Hepatocyte (in vitro differentiated cells): ENCODE measurements around the gene LIPH. TPM values are rescaled to one million over a fixed set of nuclear protein-coding genes. Genes with fewer than 3 reads are reported as not detected.
"Not testable (repeated sequence)": the region's sequence is repeated elsewhere in the genome, so short reads cannot be mapped to it uniquely, and the experiment has no call there.

ENCODE experiments used
- DNase-seq: peaks from one replicate; pipeline ENCODE4 v3.0.0-alpha.2; 2016; ENCODE audit warnings: low spot score
- H2AFZ ChIP-seq: fragments of 200-600 bp; sonication (generic); 2 replicates; pipeline ENCODE4 v1.6.0; 2016; ENCODE audit warnings: antibody characterized with exemption, mild to moderate bottlenecking
- H3K27ac ChIP-seq: fragments of 200-600 bp; sonication (generic); 2 replicates; pipeline ENCODE4 v1.5.1; 2016; ENCODE audit warnings: mild to moderate bottlenecking
- H3K27me3 ChIP-seq: fragments of 200-600 bp; sonication (generic); 2 replicates; pipeline ENCODE4 v1.6.1; 2016
- H3K36me3 ChIP-seq: fragments of 200-600 bp; sonication (generic); replicated peaks from 2 replicates; pipeline ENCODE4 v1.5.1; 2016; ENCODE audit warnings: low read depth; ENCODE audit not compliant: insufficient read depth
- H3K4me1 ChIP-seq: fragments of 200-600 bp; sonication (generic); 2 replicates; pipeline ENCODE4 v1.5.1; 2016; ENCODE audit warnings: mild to moderate bottlenecking, moderate library complexity; ENCODE audit not compliant: insufficient read depth
- H3K4me2 ChIP-seq: fragments of 200-600 bp; sonication (generic); 2 replicates; pipeline ENCODE4 v1.6.0; 2016
- H3K4me3 ChIP-seq: fragments of 200-600 bp; sonication (generic); 2 replicates; pipeline ENCODE4 v1.5.1; 2016; ENCODE audit warnings: mild to moderate bottlenecking
- H3K79me2 ChIP-seq: fragments of 200-600 bp; sonication (generic); 2 replicates; pipeline ENCODE4 v1.6.0; 2017; ENCODE audit warnings: mild to moderate bottlenecking
- H3K9me2 ChIP-seq: fragments of 200-600 bp; sonication (generic); replicated peaks from 2 replicates; pipeline ENCODE4 v1.6.0; 2017; ENCODE audit warnings: mild to moderate bottlenecking; ENCODE audit not compliant: insufficient read depth
- H3K9me3 ChIP-seq: fragments of 200-600 bp; sonication (generic); 2 replicates; pipeline ENCODE4 v1.5.1; 2016; ENCODE audit warnings: low read depth, mild to moderate bottlenecking
- H4K20me1 ChIP-seq: fragments of 200-600 bp; sonication (generic); 2 replicates; pipeline ENCODE4 v1.6.0; 2016; ENCODE audit warnings: mild to moderate bottlenecking; ENCODE audit not compliant: insufficient read depth, poor library complexity, severe bottlenecking
- CTCF ChIP-seq: fragments of 200-600 bp; sonication (generic); IDR thresholded peaks from 2 replicates; pipeline ENCODE4 v1.5.1; 2016; ENCODE audit warnings: antibody characterized with exemption, mild to moderate bottlenecking; ENCODE audit not compliant: poor library complexity
- EZH2 ChIP-seq: fragments of 200-600 bp; sonication (generic); IDR thresholded peaks from 2 replicates; pipeline ENCODE4 v1.6.1; 2016; ENCODE audit warnings: antibody characterized with exemption, mild to moderate bottlenecking, borderline replicate concordance
- EZH2phosphoT487 ChIP-seq: fragments of 200-600 bp; sonication (generic); IDR thresholded peaks from one replicate; pipeline ENCODE4 v1.6.1; 2018; ENCODE audit warnings: antibody characterized with exemption, mild to moderate bottlenecking, low read depth, moderate library complexity; ENCODE audit not compliant: unreplicated experiment, severe bottlenecking
- WGBS: methylation state at CpG from one replicate; pipeline ENCODE4 v1.1.6; 2016; ENCODE audit warnings: low lambda C conversion rate; ENCODE audit errors: missing lambda C conversion rate; 5-methylcytosine and 5-hydroxymethylcytosine counted together
- polyA plus RNA-seq: library from polyadenylated mRNA; unstranded; fragments of >200 nt; fragmentation: Nextera tagmentation; extraction: Ambion mirVana; gene quantifications from 2 replicates; pipeline ENCODE4 v1.2.1, GENCODE V29; 2016
- total RNA-seq: library from RNA; depleted of rRNA; stranded (reverse); fragments of >200 nt; gene quantifications from 2 replicates; pipeline ENCODE4 v1.2.3, GENCODE V29; 2014

LIPH gene
- total and polyA plus RNA-seq, 2 experiments from 2014 or later = 4.9 to 10.7 TPM

GRCh38 chr3:185473290-185473815, 79.0 kb downstream of the LIPH start:
- TF ChIP-seq CTCF = no peak
- DNase-seq = no peak
- no peak overlapping the region for H3K4me2 ChIP-seq
- H3K79me2 ChIP-seq = no peaks in the 10 kb centered on the region
- WGBS = 89% methylated on average over 15 of the region's 15 CpGs
- H3K9me3 ChIP-seq = no peaks in the 10 kb centered on the region
- no peaks in the 10 kb centered on the region for H3K27me3 ChIP-seq
- H3K27ac ChIP-seq = no peak overlapping the region
- no peaks in the 10 kb centered on the region for H3K4me1 ChIP-seq
- H2AFZ ChIP-seq = no peak overlapping the region
- no peak overlapping the region for H3K4me3 ChIP-seq
- H3K36me3 ChIP-seq = no peaks in the 10 kb centered on the region
- no peaks in the 10 kb centered on the region for H3K9me2 ChIP-seq
- H4K20me1 ChIP-seq = no peaks in the 10 kb centered on the region

GRCh38 chr3:185470323-185470722, 82.1 kb downstream of the LIPH start:
- no peak for TF ChIP-seq EZH2phosphoT487
- TF ChIP-seq CTCF = no peak
- no peak for TF ChIP-seq EZH2
- H3K4me3 ChIP-seq = no peak overlapping the region
- H3K36me3 ChIP-seq = no peaks in the 10 kb centered on the region
- 75% methylated on average over 3 of the region's 3 CpGs for WGBS
- H3K79me2 ChIP-seq = no peaks in the 10 kb centered on the region
- no peak for DNase-seq
- no peaks in the 10 kb centered on the region for H3K9me3 ChIP-seq
- no peak overlapping the region for H2AFZ ChIP-seq
- no peaks in the 10 kb centered on the region for H3K27me3 ChIP-seq
- no peaks in the 10 kb centered on the region for H3K4me1 ChIP-seq
- H3K27ac ChIP-seq = no peak overlapping the region
- H3K9me2 ChIP-seq = no peaks in the 10 kb centered on the region
- H3K4me2 ChIP-seq = no peak overlapping the region
- no peaks in the 10 kb centered on the region for H4K20me1 ChIP-seq

GRCh38 chr3:185469542-185469941, 82.8 kb downstream of the LIPH start:
- H2AFZ ChIP-seq = no peak overlapping the region
- H3K79me2 ChIP-seq = no peaks in the 10 kb centered on the region
- 62% methylated on average over 3 of the region's 3 CpGs for WGBS
- H4K20me1 ChIP-seq = no peaks in the 10 kb centered on the region
- H3K4me1 ChIP-seq = no peaks in the 10 kb centered on the region
- no peak overlapping the region for H3K27ac ChIP-seq
- H3K4me3 ChIP-seq = no peak overlapping the region
- no peaks in the 10 kb centered on the region for H3K9me2 ChIP-seq
- H3K27me3 ChIP-seq = no peaks in the 10 kb centered on the region
- H3K9me3 ChIP-seq = no peaks in the 10 kb centered on the region
- TF ChIP-seq EZH2phosphoT487 = no peak
- no peak for TF ChIP-seq CTCF
- TF ChIP-seq EZH2 = no peak
- DNase-seq = no peak
- no peak overlapping the region for H3K4me2 ChIP-seq
- H3K36me3 ChIP-seq = no peaks in the 10 kb centered on the region

GRCh38 chr3:185466123-185466522, 86.3 kb downstream of the LIPH start:
- H3K27me3 ChIP-seq, H3K9me3 ChIP-seq, H3K27ac ChIP-seq, H3K79me2 ChIP-seq, H4K20me1 ChIP-seq, H2AFZ ChIP-seq, H3K4me2 ChIP-seq, DNase-seq, H3K4me1 ChIP-seq, H3K9me2 ChIP-seq, H3K36me3 ChIP-seq, H3K4me3 ChIP-seq: not testable (repeated sequence)
- WGBS = 100% methylated on average over 5 of the region's 5 CpGs
